ENCODE measurements around the gene UQCC2.

The UQCC2 gene

DNA sequence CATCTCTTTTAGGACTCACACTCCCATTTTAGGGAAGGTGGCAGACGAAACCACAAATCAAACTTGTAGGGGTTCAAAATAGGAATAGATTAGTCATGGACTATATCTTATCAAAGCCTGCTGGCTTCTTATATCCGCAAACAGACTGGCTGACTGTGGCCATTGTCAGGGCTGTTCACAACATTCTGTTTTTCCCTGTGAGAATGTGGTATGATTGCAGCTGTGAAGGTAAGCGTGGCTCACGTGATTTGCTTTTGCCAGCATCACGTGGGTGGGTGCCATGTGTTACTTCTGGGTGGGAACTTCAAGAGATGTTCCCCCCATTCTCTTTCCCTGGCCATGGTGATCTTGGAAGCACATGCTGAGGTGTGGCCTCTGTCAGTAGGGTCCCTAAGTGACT, 29.3 kb upstream of the UQCC2 start:
- ChIA-PET POLR2A (interaction anchor here (1.4 kb wide), 1 partner anchor 29 kb away, joined by 4 read pairs; the partner anchor contains the start of gene UQCC2), CTCF (no interaction called here)
- DNase-seq (ENCODE audit: extremely low spot score) = no peak
- no peak for TF ChIP-seq TARDBP (IDR thresholded peaks at IDR 0.05)
- no peak for TF ChIP-seq ARNT (IDR thresholded peaks at IDR 0.05)
- no peak for TF ChIP-seq PKNOX1 (IDR thresholded peaks at IDR 0.05)
- no peak for TF ChIP-seq NFRKB (IDR thresholded peaks at IDR 0.05)
- TF ChIP-seq ZNF384 (IDR thresholded peaks at IDR 0.05) = no peak
- no peak for TF ChIP-seq FOXM1 (IDR thresholded peaks at IDR 0.05; ENCODE audit: borderline replicate concordance)
- TF ChIP-seq FOXK2 (IDR thresholded peaks at IDR 0.05) = no peak
- no peak for TF ChIP-seq CTBP1 (IDR thresholded peaks at IDR 0.05; ENCODE audit: borderline replicate concordance)
- no peak for TF ChIP-seq HDGF (IDR thresholded peaks at IDR 0.05; ENCODE audit: borderline replicate concordance)
- TF ChIP-seq LEF1 (IDR thresholded peaks at IDR 0.05; ENCODE audit: borderline replicate concordance) = no peak
- TF ChIP-seq SUZ12 (IDR thresholded peaks at IDR 0.05) = no peak
- TF ChIP-seq L3MBTL2 (conservative IDR thresholded peaks at IDR 0.05) = no peak
- TF ChIP-seq BHLHE40 (IDR thresholded peaks at IDR 0.05; ENCODE audit: borderline replicate concordance) = no peak
- no peak for TF ChIP-seq SP1 (IDR thresholded peaks at IDR 0.05)
- no peak for TF ChIP-seq FOXA1 (IDR thresholded peaks at IDR 0.05)
- TF ChIP-seq ELF4 (IDR thresholded peaks at IDR 0.05) = no peak

DNA sequence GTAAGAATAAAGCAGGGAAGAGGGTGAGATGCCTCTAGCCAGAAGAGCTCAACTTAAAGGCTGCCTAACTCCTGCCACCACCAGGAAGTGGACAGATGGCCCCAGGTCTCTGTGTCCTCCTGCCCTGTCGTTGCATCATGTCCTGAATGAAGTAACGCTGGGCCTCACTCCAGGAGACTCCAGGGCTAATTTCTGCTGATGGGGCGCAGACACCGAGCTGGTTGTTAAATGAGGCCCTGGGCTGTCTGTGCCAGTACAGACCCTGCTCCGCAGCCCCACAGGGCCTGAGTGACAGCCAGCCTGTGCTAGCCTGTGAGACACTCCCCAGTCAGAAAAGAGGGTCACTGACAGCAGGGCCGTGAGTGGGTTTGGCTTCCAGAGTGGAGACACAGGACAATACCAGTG, 28.7 kb upstream of the UQCC2 start:
- ChIA-PET POLR2A (interaction anchor here (1.4 kb wide), 1 partner anchor 29 kb away, joined by 4 read pairs; the partner anchor contains the start of gene UQCC2), CTCF (no interaction called here)
- no peak for DNase-seq (ENCODE audit: extremely low spot score)
- TF ChIP-seq LEF1 (IDR thresholded peaks at IDR 0.05; ENCODE audit: borderline replicate concordance) (no peak), ARNT (IDR thresholded peaks at IDR 0.05) (no peak), FOXM1 (IDR thresholded peaks at IDR 0.05; ENCODE audit: borderline replicate concordance) (no peak), FOXK2 (IDR thresholded peaks at IDR 0.05) (no peak), SUZ12 (IDR thresholded peaks at IDR 0.05) (no peak), NFRKB (IDR thresholded peaks at IDR 0.05) (no peak)

GRCh38 chr6:33739571-33739970, 28.1 kb upstream of the UQCC2 start:
- DNase-seq (ENCODE audit: extremely low spot score) = no peak
- no peak for TF ChIP-seq PKNOX1 (IDR thresholded peaks at IDR 0.05)
- TF ChIP-seq LEF1 (IDR thresholded peaks at IDR 0.05; ENCODE audit: borderline replicate concordance) = no peak
- no peak for TF ChIP-seq HDGF (IDR thresholded peaks at IDR 0.05; ENCODE audit: borderline replicate concordance)
- TF ChIP-seq ELF4 (IDR thresholded peaks at IDR 0.05) = no peak
- TF ChIP-seq TARDBP (IDR thresholded peaks at IDR 0.05) = no peak
- no peak for TF ChIP-seq NFRKB (IDR thresholded peaks at IDR 0.05)
- no peak for TF ChIP-seq FOXA1 (IDR thresholded peaks at IDR 0.05)
- TF ChIP-seq BHLHE40 (IDR thresholded peaks at IDR 0.05; ENCODE audit: borderline replicate concordance) = no peak
- TF ChIP-seq SUZ12 (IDR thresholded peaks at IDR 0.05) = no peak
- TF ChIP-seq CTBP1 (IDR thresholded peaks at IDR 0.05; ENCODE audit: borderline replicate concordance) = no peak
- no peak for TF ChIP-seq FOXM1 (IDR thresholded peaks at IDR 0.05; ENCODE audit: borderline replicate concordance)
- no peak for TF ChIP-seq ZNF384 (IDR thresholded peaks at IDR 0.05)
- TF ChIP-seq ARNT (IDR thresholded peaks at IDR 0.05) = no peak
- no peak for TF ChIP-seq FOXK2 (IDR thresholded peaks at IDR 0.05)
- no peak for TF ChIP-seq SP1 (IDR thresholded peaks at IDR 0.05)
- TF ChIP-seq L3MBTL2 (conservative IDR thresholded peaks at IDR 0.05) = no peak
- CTCF ChIA-PET = no interaction called here
- POLR2A ChIA-PET = interaction anchor here (1.4 kb wide), 1 partner anchor 28 kb away, joined by 4 read pairs; the partner anchor contains the start of gene UQCC2

GRCh38 chr6:33738879-33739278, 27.4 kb upstream of the UQCC2 start:
- ChIA-PET CTCF (no interaction called here), POLR2A (no interaction called here)
- no peak for DNase-seq (ENCODE audit: extremely low spot score)
- TF ChIP-seq PKNOX1 (IDR thresholded peaks at IDR 0.05) = no peak
- no peak for TF ChIP-seq FOXM1 (IDR thresholded peaks at IDR 0.05; ENCODE audit: borderline replicate concordance)
- TF ChIP-seq NFRKB (IDR thresholded peaks at IDR 0.05) = no peak
- no peak for TF ChIP-seq TARDBP (IDR thresholded peaks at IDR 0.05)

DNA sequence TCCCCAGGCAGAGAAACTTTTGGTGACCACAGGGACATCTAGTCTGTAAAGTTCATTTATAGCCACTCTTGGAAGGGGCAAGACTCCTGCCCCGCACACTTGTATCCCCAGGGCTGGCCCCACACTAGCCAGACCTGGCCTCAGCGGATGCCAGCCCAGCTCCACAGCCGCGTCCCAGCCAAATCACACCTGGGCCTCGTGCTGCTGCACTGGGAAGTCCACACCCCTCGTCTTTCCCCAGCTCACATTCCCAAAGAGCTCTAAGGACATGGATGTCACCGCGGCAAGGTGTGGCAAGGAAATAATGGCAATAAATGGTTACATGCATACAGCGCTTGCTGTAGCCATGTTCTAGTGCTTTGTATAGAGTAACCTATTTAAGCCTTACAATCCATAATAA, 26.7 kb upstream of the UQCC2 start:
- TF ChIP-seq FOXM1 (IDR thresholded peaks at IDR 0.05; ENCODE audit: borderline replicate concordance) (no peak), BHLHE40 (IDR thresholded peaks at IDR 0.05; ENCODE audit: borderline replicate concordance) (no peak), ARNT (IDR thresholded peaks at IDR 0.05) (no peak), SP1 (IDR thresholded peaks at IDR 0.05) (no peak)
- ChIA-PET CTCF (interaction anchor here (1.3 kb wide), 1 partner anchor 22 kb away, joined by 3 read pairs; no protein-coding TSS in a partner anchor), POLR2A (interaction anchor here (1.6 kb wide), 1 partner anchor 27 kb away, joined by 10 read pairs; the partner anchor contains the start of gene UQCC2)
- no peak for DNase-seq (ENCODE audit: extremely low spot score)

- no peak for DNase-seq (ENCODE audit: extremely low spot score)
- TF ChIP-seq SP1 (IDR thresholded peaks at IDR 0.05) (no peak), FOXM1 (IDR thresholded peaks at IDR 0.05; ENCODE audit: borderline replicate concordance) (no peak), SUZ12 (IDR thresholded peaks at IDR 0.05) (no peak), NFRKB (IDR thresholded peaks at IDR 0.05) (no peak), FOXA1 (IDR thresholded peaks at IDR 0.05) (no peak), PKNOX1 (IDR thresholded peaks at IDR 0.05) (no peak), FOXK2 (IDR thresholded peaks at IDR 0.05) (no peak), L3MBTL2 (conservative IDR thresholded peaks at IDR 0.05) (no peak), ZNF384 (IDR thresholded peaks at IDR 0.05) (no peak), ARNT (IDR thresholded peaks at IDR 0.05) (no peak), BHLHE40 (IDR thresholded peaks at IDR 0.05; ENCODE audit: borderline replicate concordance) (no peak)
- CTCF ChIA-PET = interaction anchor here (0.7 to 1.3 kb wide), 2 partner anchors 9 to 23 kb away, joined by 3 read pairs; no protein-coding TSS in a partner anchor
- POLR2A ChIA-PET = interaction anchor here (1.6 kb wide), 1 partner anchor 26 kb away, joined by 10 read pairs; the partner anchor contains the start of gene UQCC2
Observed at GRCh38 chr6:33737267-33738026, 25.9 kb upstream of the UQCC2 start.
